Activated CD8-positive, alpha-beta T cell treated with anti-CD3 and anti-CD28 coated beads for 36 hours (primary cell): ENCODE data around the gene WNT10A. TPM values are rescaled to one million over a fixed set of nuclear protein-coding genes. Genes with fewer than 3 reads are reported as not detected.
A peak's percentile ranks its signal among the peaks of the same experiment; 100 is the strongest.

Experiments
- ATAC-seq: fragments of 200-7000 bp; cut with Tn5 transposase; one replicate; pipeline ENCODE4 v1.10.0; 2021; ENCODE audit warnings: mild to moderate bottlenecking, moderate library complexity
- CTCF ChIA-PET: fragments of 350-600 bp; sonication (Branson Sonifier 250); formaldehyde crosslinking; loops from one replicate; lab custom pipeline; 2021; ENCODE audit warnings: antibody characterized with exemption; lab: Charles Lee
- POLR2A ChIA-PET: fragments of 350-600 bp; sonication (Branson Sonifier 250); formaldehyde crosslinking; loops from one replicate; lab custom pipeline; 2021; ENCODE audit warnings: antibody characterized with exemption; lab: Charles Lee
- DNase-seq: peaks from one replicate; pipeline ENCODE4 v3.0.0-alpha.2; 2020
- H3K27ac Mint-ChIP-seq: one replicate; pipeline ENCODE4 v1.8.0; 2021; ENCODE audit warnings: mild to moderate bottlenecking, mixed read lengths
- H3K27me3 Mint-ChIP-seq: one replicate; pipeline ENCODE4 v1.8.0; 2021; ENCODE audit warnings: mixed read lengths
- H3K36me3 Mint-ChIP-seq: one replicate; pipeline ENCODE4 v1.8.0; 2021; ENCODE audit warnings: low read depth, mixed read lengths
- H3K4me1 Mint-ChIP-seq: one replicate; pipeline ENCODE4 v1.8.0; 2021; ENCODE audit warnings: low read depth, mixed read lengths
- H3K4me3 Mint-ChIP-seq: one replicate; pipeline ENCODE4 v1.8.0; 2021; ENCODE audit warnings: mild to moderate bottlenecking, moderate library complexity, mixed read lengths
- H3K9me3 Mint-ChIP-seq: one replicate; pipeline ENCODE4 v1.8.0; 2021; ENCODE audit warnings: mixed read lengths
- CTCF ChIP-seq: fragments of 200-600 bp; IDR thresholded peaks from one replicate; pipeline ENCODE4 v1.8.0; 2022; ENCODE audit warnings: antibody characterized with exemption, mild to moderate bottlenecking
- intact Hi-C: fragments of 100-400 bp; cut with micrococcal nuclease; formaldehyde crosslinking; loops from one replicate; pipeline ENCODE4 v1.10.0; 2022
- total RNA-seq, 2 experiments: library from RNA; stranded (reverse); gene quantifications; one replicate each; pipeline ENCODE4 v1.2.3, GENCODE V29; 2021

The WNT10A gene
- total RNA-seq, 2 experiments from 2014 or later = 27.9 to 29.2 TPM

- H3K27ac Mint-ChIP-seq = no peak overlapping the region
- DNase-seq = no peak
- CTCF ChIA-PET = interaction anchor here (1.5 to 7.6 kb wide), 2 partner anchors 41 to 123 kb away, joined by 4 to 63 read pairs; no protein-coding TSS in a partner anchor
- no peak overlapping the region for H3K4me3 Mint-ChIP-seq
- no peaks in the 10 kb centered on the region for H3K9me3 Mint-ChIP-seq
- intact Hi-C loops = loop anchor here (5.0 kb wide), 1 partner anchor 125 kb away; no protein-coding TSS in a partner anchor
- H3K27me3 Mint-ChIP-seq = peaks cover 82% of the 10 kb centered on the region
- no peak for TF ChIP-seq CTCF
- POLR2A ChIA-PET = interaction anchor here (0.6 kb wide), 1 partner anchor 106 kb away, joined by 3 read pairs; no protein-coding TSS in a partner anchor
- peaks cover 10% of the 10 kb centered on the region for H3K4me1 Mint-ChIP-seq
- H3K36me3 Mint-ChIP-seq = no peaks in the 10 kb centered on the region
- ATAC-seq = no peak
These were observed 23.8 kb upstream of the WNT10A start for GRCh38 chr2:218856896-218857243.

GRCh38 chr2:218857371-218858137 lies 23.1 kb upstream of the WNT10A start:
- no peak for DNase-seq
- ChIA-PET CTCF (interaction anchor here (0.6 to 7.6 kb wide), 6 partner anchors 8 to 297 kb away, joined by 3 to 63 read pairs (median 4); partner anchors contain the start of gene PLCD4), POLR2A (interaction anchor here (0.6 to 1.5 kb wide), 3 partner anchors 11 to 107 kb away, joined by 3 to 5 read pairs (median 5); no protein-coding TSS in a partner anchor)
- no peak for TF ChIP-seq CTCF
- peaks cover 10% of the 10 kb centered on the region for H3K4me1 Mint-ChIP-seq
- no peak overlapping the region for H3K4me3 Mint-ChIP-seq
- intact Hi-C loops = loop anchor here (5.0 kb wide), 1 partner anchor 125 kb away; no protein-coding TSS in a partner anchor
- H3K27ac Mint-ChIP-seq = no peak overlapping the region
- H3K36me3 Mint-ChIP-seq = no peaks in the 10 kb centered on the region
- no peak for ATAC-seq
- H3K27me3 Mint-ChIP-seq = peaks cover 84% of the 10 kb centered on the region
- no peaks in the 10 kb centered on the region for H3K9me3 Mint-ChIP-seq

GRCh38 chr2:218858138-218858445 lies 22.6 kb upstream of the WNT10A start:
- ChIA-PET CTCF (interaction anchor here (0.6 to 7.6 kb wide), 8 partner anchors 8 to 297 kb away, joined by 3 to 63 read pairs (median 3); partner anchors contain the start of gene PLCD4), POLR2A (interaction anchor here (1.4 to 1.5 kb wide), 2 partner anchors 10 to 40 kb away, joined by 5 read pairs; no protein-coding TSS in a partner anchor)
- ATAC-seq = no peak
- H3K9me3 Mint-ChIP-seq = no peaks in the 10 kb centered on the region
- peaks cover 10% of the 10 kb centered on the region for H3K4me1 Mint-ChIP-seq
- peaks cover 83% of the 10 kb centered on the region for H3K27me3 Mint-ChIP-seq
- no peak overlapping the region for H3K27ac Mint-ChIP-seq
- H3K36me3 Mint-ChIP-seq = no peaks in the 10 kb centered on the region
- no peak overlapping the region for H3K4me3 Mint-ChIP-seq
- TF ChIP-seq CTCF = no peak
- intact Hi-C loops = loop anchor here (5.0 kb wide), 1 partner anchor 124 kb away; no protein-coding TSS in a partner anchor
- no peak for DNase-seq

- intact Hi-C loops = loop anchor here (5.0 kb wide), 1 partner anchor 123 kb away; no protein-coding TSS in a partner anchor
- no peak for TF ChIP-seq CTCF
- H3K9me3 Mint-ChIP-seq = no peaks in the 10 kb centered on the region
- CTCF ChIA-PET = interaction anchor here (0.7 to 7.6 kb wide), 11 partner anchors 9 to 296 kb away, joined by 3 to 63 read pairs (median 4); no protein-coding TSS in a partner anchor
- H3K36me3 Mint-ChIP-seq = no peaks in the 10 kb centered on the region
- ATAC-seq = no peak
- POLR2A ChIA-PET = interaction anchor here (0.6 to 1.5 kb wide), 4 partner anchors 9 to 80 kb away, joined by 3 to 5 read pairs (median 4); no protein-coding TSS in a partner anchor
- peak overlapping the region; percentile 37 for H3K4me3 Mint-ChIP-seq
- H3K27ac Mint-ChIP-seq = no peak overlapping the region
- peaks cover 10% of the 10 kb centered on the region for H3K4me1 Mint-ChIP-seq
- DNase-seq = no peak
- peaks cover 81% of the 10 kb centered on the region for H3K27me3 Mint-ChIP-seq
These were observed 21.7 kb upstream of the WNT10A start for GRCh38 chr2:218858671-218859555.
